ENCODE measurements around the gene EHMT2.
"Not testable (repeated sequence)": the region's sequence is repeated elsewhere in the genome, so short reads cannot be mapped to it uniquely, and the experiment has no call there.

Gene EHMT2

DNA sequence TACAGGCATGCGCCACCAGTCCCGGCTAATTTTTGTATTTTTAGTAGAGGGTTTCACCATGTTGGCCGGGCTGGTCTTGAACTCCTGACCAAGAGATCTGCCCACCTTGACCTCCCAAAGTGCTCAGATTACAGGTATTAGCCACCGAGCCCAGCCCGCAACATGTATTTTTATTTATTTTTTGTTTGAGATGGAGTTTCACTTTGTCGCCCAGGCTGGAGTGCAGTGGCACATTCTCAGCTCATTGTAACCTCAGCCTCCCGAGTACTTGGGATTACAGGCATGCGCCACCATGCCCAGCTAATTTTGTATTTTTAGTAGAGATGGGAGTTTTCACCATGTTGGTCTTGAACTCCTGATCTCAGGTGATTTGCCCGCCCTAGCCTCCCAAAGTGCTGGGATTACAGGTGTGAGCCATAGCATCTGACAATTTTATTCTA lies 59.4 kb downstream of the EHMT2 start:
- not testable (repeated sequence) for DNase-seq (ENCODE audit: low spot score)

DNA sequence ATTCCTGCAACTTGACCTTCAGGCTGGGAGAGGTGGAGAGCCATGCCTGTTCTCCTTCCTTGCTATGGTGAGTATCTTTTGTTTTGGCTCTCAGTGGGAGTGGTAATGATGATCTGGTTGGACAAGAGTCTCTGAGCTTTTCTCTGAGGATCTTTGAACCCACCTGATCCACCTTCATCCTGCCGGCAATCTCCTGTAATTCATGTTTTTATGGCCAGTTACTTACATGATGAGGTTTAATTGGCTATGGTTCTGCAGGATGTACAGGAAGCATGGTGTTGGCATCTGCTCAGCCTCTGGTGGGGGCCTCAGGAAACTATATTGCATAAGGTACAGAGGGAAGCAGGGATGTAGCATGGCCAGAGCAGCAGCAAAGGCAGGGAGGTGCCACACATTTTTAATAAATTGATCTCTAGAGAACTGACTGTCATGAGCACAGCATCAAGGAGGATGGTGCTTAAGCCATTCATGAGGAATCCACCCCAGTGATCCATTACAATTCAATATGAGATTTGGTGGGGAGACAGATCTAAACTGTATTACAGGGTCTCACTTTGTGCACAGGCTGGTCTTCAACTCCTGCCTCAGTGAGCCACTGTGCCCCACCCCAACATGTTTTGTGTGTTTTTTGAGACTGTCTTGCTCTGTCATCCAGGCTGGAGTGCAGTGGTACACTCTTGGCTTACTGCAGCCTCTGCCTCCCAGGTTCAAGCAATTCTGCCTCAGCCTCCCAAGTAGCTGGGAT lies 60.0 kb downstream of the EHMT2 start:
- no peak for DNase-seq (ENCODE audit: low spot score)

DNA sequence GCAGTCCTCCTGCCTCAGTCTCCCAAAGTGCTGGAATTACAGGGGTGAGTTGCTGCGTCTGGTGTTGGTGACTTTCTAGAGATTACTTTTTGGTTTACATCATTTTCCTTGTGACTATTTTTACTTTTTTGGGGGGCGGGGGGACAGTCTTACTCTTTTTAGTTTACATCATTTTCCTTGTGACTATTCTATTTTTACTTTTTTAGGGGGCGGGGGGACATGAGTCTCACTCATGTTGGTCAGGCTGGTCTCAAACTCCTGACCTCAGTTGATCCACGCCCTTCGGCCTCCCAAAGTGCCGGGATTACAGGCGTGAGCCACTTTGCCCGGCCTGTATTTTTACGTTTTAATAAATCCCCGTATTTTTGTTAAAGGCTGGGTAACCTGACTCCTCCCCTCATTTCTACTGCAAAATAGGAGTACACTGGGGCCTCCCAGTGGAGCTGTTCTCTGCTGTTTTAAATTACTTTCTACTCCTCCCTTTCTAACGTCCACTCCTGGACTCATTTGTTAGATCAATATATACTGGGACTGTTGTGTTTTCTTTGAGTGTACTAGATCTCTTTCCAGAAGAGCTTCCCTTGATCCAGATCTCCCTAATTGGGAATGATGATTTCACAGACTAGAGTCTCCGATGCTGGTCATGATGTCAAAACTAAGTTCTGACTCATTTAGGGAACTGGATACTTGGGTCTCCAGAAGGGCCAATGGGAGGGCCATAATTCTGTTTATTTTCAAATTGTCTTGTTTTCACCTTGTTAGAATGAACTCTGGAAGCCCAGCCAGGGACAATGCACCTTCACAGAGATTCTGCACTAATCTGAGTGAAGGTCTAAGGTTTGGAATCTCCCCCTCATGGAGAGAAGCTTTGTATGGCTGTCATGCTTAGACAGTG lies 60.8 kb downstream of the EHMT2 start:
- DNase-seq (ENCODE audit: low spot score), result no peak

DNA sequence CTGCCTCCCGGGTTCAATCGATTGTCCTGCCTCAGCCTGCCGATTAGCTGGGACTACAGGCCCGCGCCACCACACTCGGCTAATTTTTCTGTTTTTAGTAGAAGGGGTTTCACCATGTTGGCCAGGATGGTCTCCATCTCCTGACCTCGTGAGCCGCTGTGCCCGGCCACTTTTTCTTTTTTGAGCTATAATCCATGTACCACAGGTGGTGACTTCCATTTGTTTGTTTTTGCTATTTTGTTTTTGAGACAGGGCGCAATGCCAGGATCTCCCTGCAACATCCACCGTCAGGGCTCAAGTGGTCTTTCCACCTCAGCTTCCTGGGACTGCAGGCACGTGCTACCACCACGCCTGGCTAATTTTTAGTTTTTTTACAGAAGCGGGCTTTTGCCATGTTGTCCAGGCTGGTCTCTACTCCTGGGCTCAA lies 61.4 kb downstream of the EHMT2 start:
- DNase-seq (ENCODE audit: low spot score), result no peak

DNA sequence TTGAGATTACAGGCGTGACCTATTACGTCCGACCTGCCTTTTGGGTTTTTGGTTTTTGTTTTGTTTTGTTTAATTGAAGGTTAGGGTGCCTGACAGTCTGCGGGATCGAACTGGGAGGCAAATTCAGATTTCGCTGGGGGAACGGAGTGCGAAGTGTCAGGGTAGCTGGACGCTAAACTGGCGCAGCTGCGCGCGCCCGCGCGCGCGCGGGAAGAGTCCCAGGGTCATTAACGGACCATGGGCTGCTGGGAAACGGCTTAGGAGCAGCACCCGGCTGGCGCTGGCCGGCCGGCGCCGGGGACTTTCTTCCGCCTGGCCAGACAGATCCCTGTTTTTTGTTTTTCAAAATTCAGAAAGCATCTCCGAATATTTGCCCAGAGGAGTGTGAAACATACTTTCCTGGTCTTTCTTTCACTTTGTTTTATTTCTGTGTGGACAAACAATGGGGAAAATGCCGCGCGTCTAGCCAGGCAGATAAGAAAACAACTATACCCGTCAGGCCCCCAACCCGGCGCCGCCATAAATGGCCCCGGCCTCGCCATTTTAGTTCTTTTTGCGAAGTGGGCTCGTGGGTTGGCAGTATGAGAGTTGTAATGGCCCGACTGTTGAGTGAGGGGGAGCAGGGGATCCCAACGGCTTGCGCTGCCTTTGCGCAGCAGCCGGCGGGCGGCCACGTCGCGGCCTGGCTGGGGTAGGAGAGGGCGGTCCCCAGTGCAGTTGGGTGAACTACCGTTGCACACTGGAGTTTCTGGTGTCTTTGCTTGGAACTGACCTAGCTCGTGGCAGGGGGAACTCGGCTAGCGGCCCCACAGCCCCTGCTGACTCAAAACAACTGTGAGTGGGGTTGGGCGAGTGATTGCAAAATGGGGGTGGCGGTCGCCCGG lies 62.9 kb downstream of the EHMT2 start:
- DNase-seq (ENCODE audit: low spot score), result peak; percentile 87

DNA sequence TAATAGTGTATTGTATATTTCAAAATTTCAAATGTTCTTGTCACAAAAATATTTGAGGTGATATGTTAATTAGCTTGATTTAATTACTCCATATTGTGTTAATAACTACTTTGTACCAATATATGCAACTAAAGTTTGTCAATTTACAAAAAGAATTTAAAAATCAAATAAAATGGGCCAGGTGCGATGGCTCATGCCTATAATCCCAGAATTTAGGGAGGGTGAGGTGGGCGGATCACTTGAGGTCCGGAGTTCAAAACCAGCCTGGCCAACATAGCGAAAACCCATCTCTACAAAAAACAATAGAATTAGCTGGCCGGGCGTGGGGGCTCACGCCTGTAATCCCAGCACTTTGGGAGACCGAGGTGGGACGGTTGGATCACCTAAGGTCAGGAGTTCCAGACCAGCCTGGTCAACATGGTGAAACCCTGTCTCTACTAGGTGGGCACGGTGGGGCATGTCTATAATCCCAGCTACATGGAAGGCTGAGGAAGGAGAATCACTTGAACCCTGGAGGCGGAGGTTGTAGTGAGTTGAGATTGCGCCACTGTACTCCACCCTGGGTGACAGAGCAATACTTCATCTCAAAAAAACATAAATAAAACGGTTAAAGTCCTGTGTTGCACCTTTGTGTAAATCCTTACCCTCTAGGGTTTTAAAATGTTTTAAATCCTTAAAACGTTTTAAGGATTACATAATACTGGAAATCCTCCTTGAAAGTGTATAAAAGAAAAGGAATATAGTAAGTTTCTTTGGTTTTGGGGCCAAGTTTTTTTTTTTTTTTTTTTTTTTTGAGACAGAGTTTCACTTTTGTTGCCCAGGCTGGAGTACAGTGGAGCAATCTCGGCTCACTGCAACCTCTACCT lies 65.9 kb downstream of the EHMT2 start:
- DNase-seq (ENCODE audit: low spot score), result no peak

DNA sequence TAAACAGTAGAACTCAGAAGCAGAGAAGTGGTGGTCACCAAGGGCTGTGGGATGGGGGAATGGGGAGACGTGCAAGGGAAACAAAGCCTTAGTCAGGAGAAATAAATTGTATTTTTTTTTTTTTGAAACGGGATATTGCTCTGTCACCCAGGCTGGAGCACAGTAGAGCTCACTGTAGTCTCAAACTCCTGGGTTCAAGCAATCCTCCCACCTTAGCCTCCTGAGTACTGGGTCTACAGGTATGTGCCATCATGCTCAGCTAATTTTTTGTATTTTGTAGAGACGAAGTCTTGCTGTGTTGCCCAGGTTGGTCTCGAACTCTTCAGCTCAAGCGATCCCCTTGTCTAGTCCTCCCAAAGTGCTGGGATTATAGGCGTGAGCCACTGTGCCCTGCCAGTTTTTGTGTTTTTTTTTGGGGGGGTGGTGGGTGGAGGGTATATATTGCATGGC lies 66.6 kb downstream of the EHMT2 start:
- no peak for DNase-seq (ENCODE audit: low spot score)

Data from COLO829 (cell line).